ENCODE results near the gene PIEZO2.

PIEZO2 gene

DNA sequence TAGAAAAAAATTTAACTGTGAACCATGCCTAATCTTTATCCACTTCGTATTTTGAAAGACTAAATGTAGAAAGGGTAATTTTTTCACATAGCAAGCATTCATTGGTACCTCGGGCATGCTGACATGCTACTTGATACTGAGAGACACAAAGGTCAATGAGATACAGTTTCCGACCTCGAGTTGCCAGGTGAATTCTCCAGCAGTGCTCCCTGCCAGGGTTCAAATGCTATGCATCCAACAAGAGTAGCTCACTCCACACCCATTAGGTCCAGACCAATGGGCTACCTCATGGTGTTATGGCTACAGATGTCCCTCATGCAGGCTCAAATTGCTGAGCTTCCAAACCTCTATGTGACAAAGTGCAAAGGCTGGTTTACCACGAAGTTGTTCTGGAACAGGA is 305.8 kb downstream of the PIEZO2 start:
- DNase-seq (ENCODE audit: low read depth), result no peak
- no peak overlapping the region for H3K4me3 ChIP-seq (ENCODE audit: low read length)
- TF ChIP-seq, protein P1, sequence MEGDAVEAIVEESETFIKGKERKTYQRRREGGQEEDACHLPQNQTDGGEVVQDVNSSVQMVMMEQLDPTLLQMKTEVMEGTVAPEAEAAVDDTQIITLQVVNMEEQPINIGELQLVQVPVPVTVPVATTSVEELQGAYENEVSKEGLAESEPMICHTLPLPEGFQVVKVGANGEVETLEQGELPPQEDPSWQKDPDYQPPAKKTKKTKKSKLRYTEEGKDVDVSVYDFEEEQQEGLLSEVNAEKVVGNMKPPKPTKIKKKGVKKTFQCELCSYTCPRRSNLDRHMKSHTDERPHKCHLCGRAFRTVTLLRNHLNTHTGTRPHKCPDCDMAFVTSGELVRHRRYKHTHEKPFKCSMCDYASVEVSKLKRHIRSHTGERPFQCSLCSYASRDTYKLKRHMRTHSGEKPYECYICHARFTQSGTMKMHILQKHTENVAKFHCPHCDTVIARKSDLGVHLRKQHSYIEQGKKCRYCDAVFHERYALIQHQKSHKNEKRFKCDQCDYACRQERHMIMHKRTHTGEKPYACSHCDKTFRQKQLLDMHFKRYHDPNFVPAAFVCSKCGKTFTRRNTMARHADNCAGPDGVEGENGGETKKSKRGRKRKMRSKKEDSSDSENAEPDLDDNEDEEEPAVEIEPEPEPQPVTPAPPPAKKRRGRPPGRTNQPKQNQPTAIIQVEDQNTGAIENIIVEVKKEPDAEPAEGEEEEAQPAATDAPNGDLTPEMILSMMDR (IDR thresholded peaks at IDR 0.05; ENCODE audit: insufficient read depth, low read depth, low read length, missing control alignments), result no peak

DNA sequence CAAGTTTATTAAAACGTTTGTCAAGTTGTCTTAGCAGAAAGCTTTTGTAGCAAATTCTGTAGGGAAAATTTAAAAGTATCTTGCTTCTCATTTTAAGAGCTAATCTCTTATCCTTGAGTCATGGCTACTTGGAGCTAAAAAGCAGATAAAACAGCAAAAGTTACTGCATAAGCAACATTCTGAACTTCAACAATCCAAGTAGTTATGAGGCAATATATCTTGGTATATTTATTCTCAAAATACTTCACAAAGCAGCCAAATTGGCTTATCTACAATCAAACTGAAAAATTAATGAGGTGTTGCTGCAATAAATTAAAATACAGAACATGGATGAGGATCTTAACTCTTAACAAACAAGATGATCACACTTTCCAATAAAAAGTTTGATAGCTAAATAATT is 306.5 kb downstream of the PIEZO2 start:
- TF ChIP-seq, protein P1 (IDR thresholded peaks at IDR 0.05; ENCODE audit: insufficient read depth, low read depth, low read length, missing control alignments), result no peak
- no peak overlapping the region for H3K4me3 ChIP-seq (ENCODE audit: low read length)
- no peak for DNase-seq (ENCODE audit: low read depth)

DNA sequence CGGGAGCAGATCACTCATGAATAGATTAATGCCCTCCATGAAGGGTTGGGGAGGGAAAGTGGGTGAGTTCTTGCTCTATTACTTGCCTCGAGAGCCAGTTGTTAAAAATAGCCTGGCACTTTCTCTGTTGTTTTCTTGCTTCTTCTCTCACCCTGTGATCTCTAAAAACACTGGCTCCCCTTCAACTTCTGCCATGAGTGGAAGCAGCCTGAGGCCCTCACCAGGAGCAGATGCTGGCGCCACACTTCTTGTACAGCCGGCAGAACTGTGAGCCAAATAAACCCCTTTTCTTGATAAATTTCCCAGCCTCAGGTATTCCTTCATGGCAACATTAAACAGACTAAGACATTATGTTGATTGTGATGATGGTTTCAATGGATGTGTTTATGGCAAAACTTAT is 307.0 kb downstream of the PIEZO2 start:
- no peak overlapping the region for H3K4me3 ChIP-seq (ENCODE audit: low read length)
- DNase-seq (ENCODE audit: low read depth), result no peak
- TF ChIP-seq, protein P1 (IDR thresholded peaks at IDR 0.05; ENCODE audit: insufficient read depth, low read depth, low read length, missing control alignments), result no peak

DNA sequence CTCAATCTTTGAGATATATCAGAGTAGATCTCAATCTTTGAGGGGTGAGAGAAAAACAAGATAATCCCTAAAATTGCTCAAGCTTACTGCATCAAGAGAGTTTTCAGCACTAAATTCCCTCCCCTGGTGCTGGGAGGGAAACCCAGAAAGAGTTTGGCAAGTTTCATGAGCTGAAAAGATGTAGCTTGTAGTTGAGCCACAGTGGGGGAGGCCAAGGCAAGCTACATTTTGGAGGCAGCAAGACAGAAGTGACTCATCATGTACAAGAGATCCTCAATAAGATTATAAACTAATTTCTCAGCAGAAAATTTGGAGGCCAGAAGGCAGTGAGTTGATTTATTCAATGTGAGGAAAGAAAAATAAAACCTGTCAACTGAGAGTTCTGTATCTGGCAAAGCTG is 308.2 kb downstream of the PIEZO2 start:
- TF ChIP-seq, protein P1 (IDR thresholded peaks at IDR 0.05; ENCODE audit: insufficient read depth, low read depth, low read length, missing control alignments), result no peak
- no peak for DNase-seq (ENCODE audit: low read depth)
- no peak overlapping the region for H3K4me3 ChIP-seq (ENCODE audit: low read length)

DNA sequence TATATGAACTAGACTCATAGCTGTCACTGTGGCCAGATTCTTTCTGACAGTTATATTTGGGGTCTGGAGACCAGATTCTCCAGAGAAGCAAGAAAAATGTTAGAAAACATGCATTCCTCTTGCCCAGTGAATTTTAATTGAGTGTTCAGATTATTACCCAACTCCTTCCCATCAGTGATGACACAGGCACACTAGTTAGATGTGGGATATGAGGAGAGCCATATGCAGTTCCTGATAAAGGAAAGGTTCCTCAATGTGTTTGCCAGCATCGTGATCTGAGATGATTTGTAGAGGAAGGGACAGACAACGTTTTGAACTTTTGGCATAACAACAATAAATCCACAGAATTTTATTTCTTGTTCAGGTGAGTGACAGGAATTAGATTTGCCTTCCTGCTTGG is 308.6 kb downstream of the PIEZO2 start:
- TF ChIP-seq, protein P1 (IDR thresholded peaks at IDR 0.05; ENCODE audit: insufficient read depth, low read depth, low read length, missing control alignments), result no peak
- no peak for DNase-seq (ENCODE audit: low read depth)
- no peak overlapping the region for H3K4me3 ChIP-seq (ENCODE audit: low read length)

DNA sequence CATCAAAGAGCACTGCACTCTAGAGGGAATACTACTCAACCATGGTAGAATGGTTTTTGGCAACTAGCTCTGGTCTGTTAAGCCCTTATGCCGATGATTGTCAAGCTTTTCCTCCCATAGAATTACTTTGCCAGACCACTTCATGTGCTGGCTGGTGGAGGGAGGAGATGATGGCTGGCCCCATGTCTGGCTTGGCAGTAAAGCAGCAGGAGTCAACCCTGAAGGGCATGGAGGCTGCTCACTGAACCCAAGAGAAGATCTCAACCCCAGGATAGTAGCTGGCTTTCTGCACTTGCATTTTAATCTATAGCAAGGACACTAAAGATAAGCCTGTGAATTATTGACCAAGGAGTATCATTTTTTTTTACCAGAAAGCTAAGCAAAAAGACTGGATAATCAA is 309.9 kb downstream of the PIEZO2 start:
- TF ChIP-seq, protein P1 (IDR thresholded peaks at IDR 0.05; ENCODE audit: insufficient read depth, low read depth, low read length, missing control alignments), result no peak
- no peak for DNase-seq (ENCODE audit: low read depth)
- no peak overlapping the region for H3K4me3 ChIP-seq (ENCODE audit: low read length)

DNA sequence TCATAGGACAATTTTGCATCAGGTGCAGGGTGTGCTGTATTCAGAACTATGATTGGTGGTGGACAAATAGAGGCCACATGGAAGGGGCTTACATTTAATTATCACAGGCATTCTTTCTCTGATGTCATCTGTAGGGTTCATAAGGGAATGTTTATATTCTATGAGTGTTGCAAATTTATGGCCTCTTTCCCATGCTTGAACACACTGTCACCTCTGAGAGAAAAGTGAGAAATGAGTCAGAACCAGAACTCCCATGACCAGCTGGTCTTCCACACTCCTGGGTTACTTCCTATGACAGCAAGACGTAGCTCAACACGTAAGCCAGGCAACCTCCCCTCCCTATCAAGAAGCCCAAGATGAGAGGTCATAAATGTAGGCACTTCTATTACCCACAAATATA is 310.8 kb downstream of the PIEZO2 start:
- TF ChIP-seq, protein P1 (IDR thresholded peaks at IDR 0.05; ENCODE audit: insufficient read depth, low read depth, low read length, missing control alignments), result no peak
- DNase-seq (ENCODE audit: low read depth), result no peak
- H3K4me3 ChIP-seq (ENCODE audit: low read length), result no peak overlapping the region
